AG04450 (cell line): ENCODE measurements around the gene PTGER3. TPM values are rescaled to one million over a fixed set of nuclear protein-coding genes. Genes with fewer than 3 reads are reported as not detected.
"Not testable (repeated sequence)": the region's sequence is repeated elsewhere in the genome, so short reads cannot be mapped to it uniquely, and the experiment has no call there.

ENCODE experiments used
- CTCF ChIA-PET: fragments of 300-600, 350-600 bp; formaldehyde crosslinking; extraction: SDS; loops from one replicate; lab custom pipeline; 2022; ENCODE audit warnings: antibody characterized with exemption, inconsistent platforms; lab: Charles Lee
- POLR2A ChIA-PET: fragments of 350-600 bp; formaldehyde crosslinking; extraction: SDS; loops from one replicate; lab custom pipeline; 2021; ENCODE audit warnings: antibody characterized with exemption, inconsistent platforms; lab: Yijun Ruan, JAX
- DNase-seq: peaks from one replicate; pipeline ENCODE4 v3.0.0-alpha.2; 2011; ENCODE audit warnings: low read depth, low spot score
- H3K27ac ChIP-seq: one replicate; pipeline ENCODE4 v1.5.1; 2012; ENCODE audit warnings: low read depth, low read length, control low read depth
- H3K27me3 ChIP-seq: one replicate; pipeline ENCODE4 v1.6.0; 2012; ENCODE audit warnings: low read length; ENCODE audit not compliant: control insufficient read depth, insufficient read depth
- H3K4me3 ChIP-seq: 2 replicates; pipeline ENCODE4 v1.5.1; 2011; ENCODE audit warnings: mild to moderate bottlenecking, low read depth, low read length, control low read depth
- H3K9me3 ChIP-seq: 2 replicates; pipeline ENCODE4 v1.5.1; 2012; ENCODE audit warnings: low read length; ENCODE audit not compliant: control insufficient read depth, insufficient read depth
- CTCF ChIP-seq: IDR thresholded peaks from 2 replicates; pipeline ENCODE4 v1.5.1; 2011; ENCODE audit warnings: low read depth, low read length, control low read depth, inconsistent platforms
- polyA plus RNA-seq: library from polyadenylated mRNA; depleted of rRNA; stranded (reverse); fragments of >200 nt; gene quantifications from 2 replicates; pipeline ENCODE4 v1.2.3, GENCODE V29; 2011

Gene PTGER3
- polyA plus RNA-seq, 1 experiment, result not detected

- Histone ChIP-seq H3K27me3 (no peaks in the 10 kb centered on the region), H3K27ac (no peak overlapping the region), H3K9me3 (no peaks in the 10 kb centered on the region), H3K4me3 (no peak overlapping the region)
- POLR2A ChIA-PET, result no interaction called here
- DNase-seq, result no peak
- TF ChIP-seq CTCF, result no peak
- CTCF ChIA-PET, result no interaction called here
These were observed 101.9 kb downstream of the PTGER3 start for GRCh38 chr1:70945676-70946075.

GRCh38 chr1:70945251-70945650, 102.4 kb downstream of the PTGER3 start:
- no peak for TF ChIP-seq CTCF
- DNase-seq, result no peak
- ChIA-PET CTCF (no interaction called here), POLR2A (no interaction called here)
- H3K9me3 ChIP-seq, result no peaks in the 10 kb centered on the region
- H3K27me3 ChIP-seq, result no peaks in the 10 kb centered on the region
- H3K4me3 ChIP-seq, result no peak overlapping the region
- H3K27ac ChIP-seq, result no peak overlapping the region

GRCh38 chr1:70941563-70941962, 106.1 kb downstream of the PTGER3 start:
- POLR2A ChIA-PET, result no interaction called here
- no peak for DNase-seq
- Histone ChIP-seq H3K9me3 (no peaks in the 10 kb centered on the region), H3K27ac (no peak overlapping the region), H3K4me3 (no peak overlapping the region), H3K27me3 (no peaks in the 10 kb centered on the region)
- CTCF ChIA-PET, result no interaction called here
- no peak for TF ChIP-seq CTCF

GRCh38 chr1:70940398-70940797, 107.2 kb downstream of the PTGER3 start:
- H3K27me3 ChIP-seq, DNase-seq, H3K9me3 ChIP-seq, H3K4me3 ChIP-seq, CTCF ChIA-PET, H3K27ac ChIP-seq, POLR2A ChIA-PET: not testable (repeated sequence)

GRCh38 chr1:70934194-70934961, 113.2 kb downstream of the PTGER3 start:
- POLR2A ChIA-PET, result no interaction called here
- no peaks in the 10 kb centered on the region for H3K9me3 ChIP-seq
- H3K4me3 ChIP-seq, result no peak overlapping the region
- no peak overlapping the region for H3K27ac ChIP-seq
- H3K27me3 ChIP-seq, result no peaks in the 10 kb centered on the region
- DNase-seq, result no peak
- CTCF ChIA-PET, result no interaction called here
- no peak for TF ChIP-seq CTCF
